Nephron progenitor cell (in vitro differentiated cells): ENCODE results near the gene LRRC1.
"Not testable (repeated sequence)": the region's sequence is repeated elsewhere in the genome, so short reads cannot be mapped to it uniquely, and the experiment has no call there.

Experiments
- DNase-seq: peaks from one replicate; pipeline ENCODE4 v3.0.0; 2021
- H3K27ac Mint-ChIP-seq: 2 replicates; pipeline ENCODE4 v1.8.0; 2021; ENCODE audit warnings: mild to moderate bottlenecking, moderate library complexity, mixed read lengths
- H3K27me3 Mint-ChIP-seq: 2 replicates; pipeline ENCODE4 v1.8.0; 2021; ENCODE audit warnings: mild to moderate bottlenecking, low read depth, mixed read lengths; ENCODE audit not compliant: poor library complexity
- H3K36me3 Mint-ChIP-seq: 2 replicates; pipeline ENCODE4 v1.8.0; 2021; ENCODE audit warnings: low read depth, mixed read lengths
- H3K4me1 Mint-ChIP-seq: 2 replicates; pipeline ENCODE4 v1.8.0; 2021; ENCODE audit warnings: mixed read lengths
- H3K4me3 Mint-ChIP-seq: 2 replicates; pipeline ENCODE4 v1.8.0; 2021; ENCODE audit warnings: mild to moderate bottlenecking, moderate library complexity, mixed read lengths
- H3K9me3 Mint-ChIP-seq: 2 replicates; pipeline ENCODE4 v1.8.0; 2021; ENCODE audit warnings: mild to moderate bottlenecking, moderate library complexity, mixed read lengths
- CTCF ChIP-seq: fragments of 200-600 bp; sonication (generic); IDR thresholded peaks from 2 replicates; pipeline ENCODE4 v1.5.0; 2021; ENCODE audit warnings: antibody characterized with exemption

The LRRC1 gene

GRCh38 chr6:53803081-53803860, 8.5 kb downstream of the LRRC1 start:
- H3K27ac Mint-ChIP-seq = no peak overlapping the region
- no peaks in the 10 kb centered on the region for H3K4me1 Mint-ChIP-seq
- no peak overlapping the region for H3K4me3 Mint-ChIP-seq
- no peak for TF ChIP-seq CTCF
- peaks cover 12% of the 10 kb centered on the region for H3K27me3 Mint-ChIP-seq
- H3K9me3 Mint-ChIP-seq = no peaks in the 10 kb centered on the region
- no peaks in the 10 kb centered on the region for H3K36me3 Mint-ChIP-seq
- DNase-seq = no peak

GRCh38 chr6:53805016-53805415, 10.2 kb downstream of the LRRC1 start:
- Mint-ChIP-seq H3K4me3 (no peak overlapping the region), H3K4me1 (no peaks in the 10 kb centered on the region), H3K36me3 (no peaks in the 10 kb centered on the region), H3K27me3 (peaks cover 4% of the 10 kb centered on the region), H3K27ac (no peak overlapping the region), H3K9me3 (no peaks in the 10 kb centered on the region)
- DNase-seq = no peak
- TF ChIP-seq CTCF = no peak

- Mint-ChIP-seq H3K4me3 (no peak overlapping the region), H3K27me3 (peaks cover 4% of the 10 kb centered on the region), H3K27ac (no peak overlapping the region), H3K36me3 (no peaks in the 10 kb centered on the region), H3K9me3 (no peaks in the 10 kb centered on the region), H3K4me1 (peaks cover 3% of the 10 kb centered on the region)
- TF ChIP-seq CTCF = no peak
- no peak for DNase-seq
Observed at GRCh38 chr6:53805725-53806124, 10.9 kb downstream of the LRRC1 start.

DNA sequence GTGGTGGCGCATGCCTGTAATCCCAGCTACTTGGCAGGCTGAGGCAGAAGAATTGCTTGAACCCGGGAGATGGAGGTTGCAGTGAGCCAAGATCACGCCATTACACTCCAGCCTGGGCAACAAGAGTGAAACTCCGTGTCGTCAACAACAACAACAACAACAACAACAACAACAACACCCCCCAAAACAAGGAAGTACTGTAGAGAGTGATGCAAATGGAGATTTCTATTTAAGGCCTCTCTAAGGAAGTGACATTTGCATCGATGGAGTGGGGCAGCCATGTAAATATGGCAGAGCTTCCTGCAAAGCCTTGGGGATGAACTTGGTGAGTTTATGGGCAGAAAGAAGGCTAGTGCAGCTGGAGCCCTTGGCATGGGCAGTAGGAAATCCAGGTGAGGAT, 12.8 kb downstream of the LRRC1 start:
- not testable (repeated sequence) for H3K27ac Mint-ChIP-seq, H3K9me3 Mint-ChIP-seq, DNase-seq, H3K36me3 Mint-ChIP-seq, H3K4me3 Mint-ChIP-seq, H3K27me3 Mint-ChIP-seq
- peaks cover 15% of the 10 kb centered on the region for H3K4me1 Mint-ChIP-seq

DNA sequence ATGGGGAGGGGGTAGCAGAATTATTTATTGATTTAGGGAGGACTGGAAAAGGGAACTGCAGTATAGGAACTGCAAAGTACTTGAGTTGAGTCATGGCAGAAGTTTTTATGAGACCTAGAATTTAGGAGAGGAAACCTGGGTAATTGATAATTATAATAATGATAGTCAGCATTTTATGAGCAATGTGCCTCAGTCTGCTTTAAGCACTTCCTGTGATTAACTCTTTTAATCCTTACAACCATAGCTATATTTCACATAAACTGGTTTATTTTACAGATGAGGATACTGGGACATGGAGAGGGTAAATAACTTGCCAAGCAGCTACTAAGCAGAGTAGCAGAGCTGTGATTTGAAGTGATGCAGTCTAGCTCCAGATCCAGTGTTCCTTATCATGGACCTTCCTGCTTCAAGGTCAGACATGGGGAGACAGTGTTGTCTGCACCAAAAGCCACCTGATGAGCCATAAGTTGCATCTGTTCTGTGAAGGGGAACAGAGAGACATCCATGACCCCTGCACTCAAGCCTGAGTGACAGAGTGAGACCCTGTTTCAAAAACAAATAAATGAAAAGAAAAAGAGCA, 13.6 kb downstream of the LRRC1 start:
- Mint-ChIP-seq H3K27ac (no peak overlapping the region), H3K9me3 (peaks cover 4% of the 10 kb centered on the region), H3K4me1 (peaks cover 15% of the 10 kb centered on the region), H3K27me3 (peaks cover 6% of the 10 kb centered on the region), H3K4me3 (no peak overlapping the region), H3K36me3 (no peaks in the 10 kb centered on the region)
- no peak for DNase-seq
- no peak for TF ChIP-seq CTCF

- no peaks in the 10 kb centered on the region for H3K36me3 Mint-ChIP-seq
- no peak for DNase-seq
- no peak overlapping the region for H3K27ac Mint-ChIP-seq
- TF ChIP-seq CTCF = no peak
- no peak overlapping the region for H3K4me3 Mint-ChIP-seq
- H3K4me1 Mint-ChIP-seq = peaks cover 15% of the 10 kb centered on the region
- H3K9me3 Mint-ChIP-seq = peaks cover 4% of the 10 kb centered on the region
- peaks cover 6% of the 10 kb centered on the region for H3K27me3 Mint-ChIP-seq
Observed at GRCh38 chr6:53809691-53810090, 14.9 kb downstream of the LRRC1 start.
